CD14-positive monocyte (primary cell): ENCODE measurements around the gene TMSB15A. TPM values are rescaled to one million over a fixed set of nuclear protein-coding genes. Genes with fewer than 3 reads are reported as not detected.

Experiments
- DNase-seq, 3 donors: peaks; one replicate each; pipeline ENCODE4 v3.0.0-alpha.2; 2011 to 2022
- H2AFZ ChIP-seq: 2 replicates; pipeline ENCODE4 v1.6.0; 2012; ENCODE audit warnings: mild to moderate bottlenecking, low read depth, low read length, inconsistent platforms; ENCODE audit not compliant: insufficient read depth, poor library complexity, severe bottlenecking
- H3K27ac ChIP-seq, 2 donors: 1 replicate in 1 of 2; 2 replicates in 1 of 2; pipeline ENCODE4 v1.5.1; 2012 to 2013; ENCODE audit warnings: low read length in 2 of 2, control low read depth in 1 of 2, inconsistent platforms in 1 of 2, low read depth in 1 of 2, mild to moderate bottlenecking in 1 of 2
- H3K27me3 ChIP-seq, 2 donors: one replicate each; pipeline versions ENCODE4 v1.6.0 to v1.6.1; 2011 to 2013; ENCODE audit warnings: low read length in 2 of 2; ENCODE audit not compliant: control insufficient read depth in 2 of 2, insufficient read depth in 2 of 2
- H3K36me3 ChIP-seq, 2 donors: replicated peaks in 1 of 2; 1 replicate in 1 of 2; 2 replicates in 1 of 2; pipeline versions ENCODE4 v1.5.1 to v1.6.1; 2012 to 2013; ENCODE audit warnings: low read length in 2 of 2, control low read depth in 1 of 2, inconsistent platforms in 1 of 2, mild to moderate bottlenecking in 1 of 2; ENCODE audit not compliant: insufficient read depth in 2 of 2, control insufficient read depth in 1 of 2
- H3K4me1 ChIP-seq, 2 donors: 1 replicate in 1 of 2; 2 replicates in 1 of 2; pipeline versions ENCODE4 v1.5.1 to v1.6.1; 2012 to 2013; ENCODE audit warnings: low read length in 2 of 2, control low read depth in 1 of 2, inconsistent platforms in 1 of 2, mild to moderate bottlenecking in 1 of 2, moderate library complexity in 1 of 2; ENCODE audit not compliant: insufficient read depth in 2 of 2, control insufficient read depth in 1 of 2
- H3K4me2 ChIP-seq: replicated peaks from 2 replicates; pipeline ENCODE3; 2012; ENCODE audit warnings: low read length, moderate library complexity, mild to moderate bottlenecking; ENCODE audit not compliant: poor library complexity, severe bottlenecking; ENCODE audit errors: extremely low read depth
- H3K4me3 ChIP-seq, 3 experiments: fragments of 200-600 bp in 1 of 3; sonication (generic) in 1 of 3; replicated peaks in 1 of 3; 1 replicate in 2 of 3; 2 replicates in 1 of 3; pipeline ENCODE4 v1.5.1; 2011 to 2013; ENCODE audit warnings: low read length in 3 of 3, mild to moderate bottlenecking in 3 of 3, control low read depth in 2 of 3, low read depth in 2 of 3, inconsistent platforms in 1 of 3, moderate library complexity in 1 of 3
- H3K79me2 ChIP-seq: 2 replicates; pipeline ENCODE4 v1.6.0; 2012; ENCODE audit warnings: mild to moderate bottlenecking, control low read depth, inconsistent platforms, low read length, moderate library complexity; ENCODE audit not compliant: insufficient read depth
- H3K9ac ChIP-seq: 2 replicates; pipeline ENCODE4 v1.6.0; 2017; ENCODE audit warnings: low read length, mild to moderate bottlenecking; ENCODE audit not compliant: insufficient read depth, poor library complexity, severe bottlenecking
- H3K9me3 ChIP-seq, 2 donors: replicated peaks in 1 of 2; 1 replicate in 1 of 2; 2 replicates in 1 of 2; pipeline versions ENCODE4 v1.5.1 to v1.6.1; 2012 to 2013; ENCODE audit warnings: low read length in 2 of 2, control low read depth in 1 of 2; ENCODE audit not compliant: control insufficient read depth in 1 of 2, insufficient read depth in 1 of 2
- H4K20me1 ChIP-seq: 2 replicates; pipeline ENCODE4 v1.6.0; 2012; ENCODE audit warnings: mild to moderate bottlenecking, low read length, control low read depth, moderate library complexity; ENCODE audit not compliant: insufficient read depth
- H3K27ac Mint-ChIP-seq, 7 donors: one replicate each; pipeline ENCODE4 v1.8.0; 2020; ENCODE audit warnings: mild to moderate bottlenecking in 7 of 7, mixed read lengths in 7 of 7, moderate library complexity in 6 of 7, inconsistent platforms in 2 of 7
- H3K27me3 Mint-ChIP-seq, 3 donors: one replicate each; pipeline ENCODE4 v1.8.0; 2021 to 2022; ENCODE audit warnings: low read depth in 3 of 3, mild to moderate bottlenecking in 3 of 3, mixed read lengths in 3 of 3, moderate library complexity in 3 of 3, inconsistent platforms in 1 of 3
- H3K36me3 Mint-ChIP-seq, 2 donors: one replicate each; pipeline ENCODE4 v1.8.0; 2020; ENCODE audit warnings: mixed read lengths in 2 of 2, inconsistent platforms in 1 of 2, mild to moderate bottlenecking in 1 of 2
- H3K4me1 Mint-ChIP-seq: one replicate; pipeline ENCODE4 v1.8.0; 2020; ENCODE audit warnings: mild to moderate bottlenecking, mixed read lengths
- H3K4me3 Mint-ChIP-seq, 2 donors: one replicate each; pipeline ENCODE4 v1.8.0; 2020; ENCODE audit warnings: mild to moderate bottlenecking in 2 of 2, mixed read lengths in 2 of 2, moderate library complexity in 1 of 2
- H3K9me3 Mint-ChIP-seq, 7 donors: one replicate each; pipeline ENCODE4 v1.8.0; 2020 to 2022; ENCODE audit warnings: mixed read lengths in 7 of 7, mild to moderate bottlenecking in 6 of 7, moderate library complexity in 6 of 7, inconsistent platforms in 2 of 7
- CTCF ChIP-seq: fragments of 200-600 bp; IDR thresholded peaks from one replicate; pipeline ENCODE4 v1.8.0; 2022; ENCODE audit warnings: antibody characterized with exemption, mild to moderate bottlenecking
- WGBS: methylation state at CpG from one replicate; pipeline ENCODE4 v1.1.5; 2013; ENCODE audit warnings: missing lambda C conversion rate; ENCODE audit not compliant: insufficient coverage; 5-methylcytosine and 5-hydroxymethylcytosine counted together
- intact Hi-C, 2 donors: fragments of 100-400 bp; cut with micrococcal nuclease; formaldehyde crosslinking; loops; one replicate each; pipeline versions ENCODE4 v1.15.0 to v1.15.1; 2023
- polyA minus RNA-seq: library from RNA; depleted of rRNA, polyadenylated mRNA; stranded (reverse); fragments of >200 nt; gene quantifications from 2 replicates; pipeline ENCODE4 v1.2.3, GENCODE V29; 2012
- polyA plus RNA-seq, 3 donors: library from polyadenylated mRNA; depleted of rRNA in 1 of 3; unstranded in 2 of 3; stranded (reverse) in 1 of 3; fragments of 300-500 nt in 2 of 3; fragments of >200 nt in 1 of 3; fragmentation: Illumina TruSeq in 2 of 3; gene quantifications; 1 replicate in 2 of 3; 2 replicates in 1 of 3; pipeline ENCODE4 v1.2.3, GENCODE V29; 2012 to 2021
- total RNA-seq, 12 experiments: library from RNA in 1 of 12; stranded (reverse) in 1 of 12; fragments of 120-200 nt in 1 of 12; gene quantifications; one replicate each; pipeline ENCODE4 v1.2.4 and lab custom pipeline; 2013 to 2026; ENCODE audit warnings: mixed read lengths in 6 of 12, inconsistent platforms in 1 of 12

TMSB15A gene
- not detected for total RNA-seq (2013)
- polyA plus RNA-seq (not detected), polyA minus RNA-seq (not detected in 2 replicates), total RNA-seq (lab: John Stamatoyannopoulos, UW) (0 to 22.0 (median 0.04) reads per million in 11 experiments)

- Mint-ChIP-seq H3K4me1 (peaks cover 7% of the 10 kb centered on the region), H3K27me3 (peaks cover 22 to 31% (median 25%) of the 10 kb centered on the region in 3 donors)
These were observed at the start of gene TMSB15A for GRCh38 chrX:102515975-102516941. Gene TMSB15A (minus strand): TSS chrX:102516739.

More at GRCh38 chrX:102515975-102516941, at the start of gene TMSB15A:
- Mint-ChIP-seq H3K36me3 (no peaks in the 10 kb centered on the region), H3K9me3 (peaks cover 0 to 5% (median 0%) of the 10 kb centered on the region in 7 donors), H3K27ac (no peak within 1 kb of the TSS), H3K4me3 (peak within 1 kb of the TSS; percentile 78 to 93)
- no peak within 1 kb of the TSS for H3K27ac ChIP-seq
- no peaks in the 10 kb centered on the region for H3K36me3 ChIP-seq
- H3K9me3 ChIP-seq: no peaks in the 10 kb centered on the region
- no peaks in the 10 kb centered on the region for H4K20me1 ChIP-seq
- TF ChIP-seq CTCF: no peak
- peak in 2 of 3 donors; percentile 1 to 7 for DNase-seq
- no peak within 1 kb of the TSS for H3K9ac ChIP-seq
- H3K4me1 ChIP-seq: peaks cover 0 to 6% of the 10 kb centered on the region in 2 donors
- intact Hi-C loops: no loop called here
- H3K4me3 ChIP-seq: peak within 1 kb of the TSS in 1 of 3 experiments; percentile 57
- H3K4me2 ChIP-seq: peak within 1 kb of the TSS; percentile 62
- no peaks in the 10 kb centered on the region for H3K79me2 ChIP-seq
- peaks cover 20 to 23% of the 10 kb centered on the region in 2 donors for H3K27me3 ChIP-seq
- 0% methylated on average over 11 of the region's 62 CpGs for WGBS
- peak within 1 kb of the TSS; percentile 54 for H2AFZ ChIP-seq
